NCI-H2081 treated with DMSO at 0.1 percent for 48 hours (cell line): ENCODE results near the gene FUBP3.
"Not testable (repeated sequence)": the region's sequence is repeated elsewhere in the genome, so short reads cannot be mapped to it uniquely, and the experiment has no call there.

Experiments used
- DNase-seq: peaks from one replicate; lab custom pipeline; 2025; lab: John Stamatoyannopoulos, UW

The FUBP3 gene

GRCh38 chr9:130682421-130683121, 103.2 kb downstream of the FUBP3 start:
- DNase-seq = peak; percentile 54

- no peak for DNase-seq
These were observed 105.7 kb downstream of the FUBP3 start for GRCh38 chr9:130685104-130685503.

DNA sequence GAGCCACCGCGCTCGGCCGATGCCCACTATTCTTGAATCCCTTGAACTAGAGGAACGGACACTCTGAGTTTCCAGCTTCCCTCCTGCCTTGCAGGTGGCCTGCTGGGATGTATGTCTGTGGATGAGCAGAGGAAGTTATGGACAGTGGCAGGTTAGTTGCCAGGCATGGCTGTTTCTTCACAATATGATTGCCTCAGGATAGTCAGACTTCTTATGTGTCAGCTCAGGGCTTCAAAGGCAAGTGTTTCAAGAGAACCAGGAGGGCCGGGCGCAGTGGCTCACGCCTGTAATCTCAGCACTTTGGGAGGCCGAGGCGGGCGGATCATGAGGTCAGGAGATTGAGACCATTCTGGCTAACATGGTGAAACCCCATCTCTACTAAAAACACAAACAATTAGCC, 106.6 kb downstream of the FUBP3 start:
- DNase-seq = not testable (repeated sequence)

GRCh38 chr9:130687615-130688014, 108.2 kb downstream of the FUBP3 start:
- DNase-seq = no peak
